Vagina (tissue), 2 donors: ENCODE measurements around the gene SORL1-AS1.

Experiments used
- CTCF ChIP-seq, 3 experiments: fragments of 450-650 bp in 2 of 3; fragments of 200-600 bp in 1 of 3; sonication (generic) in 1 of 3; IDR thresholded peaks; one replicate each; pipeline ENCODE4 v1.5.1; 2017 to 2019; ENCODE audit warnings: antibody characterized with exemption in 3 of 3, mild to moderate bottlenecking in 2 of 3, moderate library complexity in 2 of 3
- POLR2A ChIP-seq, 2 donors: fragments of 450-650 bp; IDR thresholded peaks; one replicate each; pipeline ENCODE4 v1.6.1; 2017; ENCODE audit warnings: antibody characterized with exemption in 2 of 2, mild to moderate bottlenecking in 2 of 2, moderate library complexity in 2 of 2
- POLR2AphosphoS5 ChIP-seq, 2 donors: sonication (generic); formaldehyde crosslinking; IDR thresholded peaks; one replicate each; pipeline ENCODE4 v1.9.0; 2017; ENCODE audit warnings: antibody characterized with exemption in 2 of 2, mild to moderate bottlenecking in 2 of 2, low read depth in 1 of 2; ENCODE audit not compliant: insufficient read depth in 1 of 2

GRCh38 chr11:121425828-121426227 is 26.9 kb downstream of the SORL1-AS1 start:
- TF ChIP-seq CTCF (IDR thresholded peaks at IDR 0.05) (no peak), POLR2A (IDR thresholded peaks at IDR 0.05) (no peak), POLR2AphosphoS5 (IDR thresholded peaks at IDR 0.05; ENCODE audit: insufficient read depth in 1 of 2, low read depth in 1 of 2) (no peak)
